Transverse colon (tissue), 4 donors: Measurements from ENCODE around the gene KREMEN2.

Source experiments
- POLR2AphosphoS5 ChIP-seq, 3 donors: sonication (generic); formaldehyde crosslinking; IDR thresholded peaks; one replicate each; pipeline ENCODE4 v1.6.1; 2016; ENCODE audit warnings: antibody characterized with exemption in 3 of 3
- TF ChIP-seq, protein P1 (sequence below), 5 experiments: fragments of 200-600 bp in 3 of 5; fragments of 450-650 bp in 2 of 5; sonication (generic) in 3 of 5; IDR thresholded peaks; 1 replicate in 2 of 5; 2 replicates in 3 of 5; pipeline ENCODE4 v1.5.1; 2016 to 2017; ENCODE audit warnings: antibody characterized with exemption in 5 of 5, inconsistent platforms in 3 of 5, mild to moderate bottlenecking in 2 of 5, moderate library complexity in 1 of 5

DNA sequence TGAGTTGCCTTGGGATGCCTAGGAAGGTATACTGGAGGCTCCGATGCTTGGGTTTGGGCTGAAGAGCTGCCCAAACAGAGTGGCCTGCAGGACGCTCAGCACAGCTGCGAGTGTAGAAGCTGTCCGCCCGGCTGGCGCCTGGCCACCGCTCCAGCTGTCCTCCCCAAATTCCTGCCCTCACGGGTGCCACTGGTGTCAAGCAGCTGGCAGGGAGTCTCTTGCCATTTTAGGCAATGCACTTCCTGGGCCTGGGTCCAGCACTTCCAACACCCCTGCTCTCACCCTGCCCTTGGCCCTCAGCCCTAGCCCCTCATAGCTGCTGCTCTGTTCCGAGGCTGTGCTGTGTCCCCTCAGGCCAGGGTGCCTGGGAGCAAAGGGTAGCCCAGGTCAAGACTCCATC, 21.4 kb downstream of the KREMEN2 start:
- TF ChIP-seq, protein P1, sequence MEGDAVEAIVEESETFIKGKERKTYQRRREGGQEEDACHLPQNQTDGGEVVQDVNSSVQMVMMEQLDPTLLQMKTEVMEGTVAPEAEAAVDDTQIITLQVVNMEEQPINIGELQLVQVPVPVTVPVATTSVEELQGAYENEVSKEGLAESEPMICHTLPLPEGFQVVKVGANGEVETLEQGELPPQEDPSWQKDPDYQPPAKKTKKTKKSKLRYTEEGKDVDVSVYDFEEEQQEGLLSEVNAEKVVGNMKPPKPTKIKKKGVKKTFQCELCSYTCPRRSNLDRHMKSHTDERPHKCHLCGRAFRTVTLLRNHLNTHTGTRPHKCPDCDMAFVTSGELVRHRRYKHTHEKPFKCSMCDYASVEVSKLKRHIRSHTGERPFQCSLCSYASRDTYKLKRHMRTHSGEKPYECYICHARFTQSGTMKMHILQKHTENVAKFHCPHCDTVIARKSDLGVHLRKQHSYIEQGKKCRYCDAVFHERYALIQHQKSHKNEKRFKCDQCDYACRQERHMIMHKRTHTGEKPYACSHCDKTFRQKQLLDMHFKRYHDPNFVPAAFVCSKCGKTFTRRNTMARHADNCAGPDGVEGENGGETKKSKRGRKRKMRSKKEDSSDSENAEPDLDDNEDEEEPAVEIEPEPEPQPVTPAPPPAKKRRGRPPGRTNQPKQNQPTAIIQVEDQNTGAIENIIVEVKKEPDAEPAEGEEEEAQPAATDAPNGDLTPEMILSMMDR (IDR thresholded peaks at IDR 0.05): no peak
- no peak for TF ChIP-seq POLR2AphosphoS5 (IDR thresholded peaks at IDR 0.05)
